K562 (cell line): ENCODE data around the gene PPP1R15B. TPM values are rescaled to one million over a fixed set of nuclear protein-coding genes. Genes with fewer than 3 reads are reported as not detected.

ENCODE experiments used
- CEBPB ChIP-seq: fragments of 450-650 bp; IDR thresholded peaks from 2 replicates; pipeline ENCODE4 v1.6.1; 2016; ENCODE audit warnings: missing genetic modification characterization, missing compliant biosample characterization
- CREM ChIP-seq: IDR thresholded peaks from 2 replicates; pipeline ENCODE4 v1.6.1; 2014; ENCODE audit warnings: antibody characterized with exemption, low read depth
- CTBP1 ChIP-seq: fragments of 450-650 bp; IDR thresholded peaks from 2 replicates; pipeline ENCODE4 v1.6.1; 2016; ENCODE audit warnings: borderline replicate concordance
- EP300 ChIP-seq: IDR thresholded peaks from 2 replicates; pipeline ENCODE4 v1.6.1; 2012; ENCODE audit warnings: low read length, improper control_type of control experiment
- FOXJ3 ChIP-seq: sonication (generic); formaldehyde crosslinking; IDR thresholded peaks from 2 replicates; pipeline ENCODE4 v1.4.0; 2020; ENCODE audit warnings: mild to moderate bottlenecking, missing genetic modification reagents
- GTF2F1 ChIP-seq: IDR thresholded peaks from 2 replicates; pipeline ENCODE4 v1.6.1; 2011; ENCODE audit warnings: low read depth, low read length, improper control_type of control experiment
- HDAC3 ChIP-seq: fragments of 450-650 bp; IDR thresholded peaks from 2 replicates; pipeline ENCODE4 v1.6.1; 2018; ENCODE audit warnings: borderline replicate concordance, mild to moderate bottlenecking, moderate library complexity; ENCODE audit not compliant: partially characterized antibody
- HOXB6 ChIP-seq: fragments of 250-450 bp; sonication (Bioruptor Pico); IDR thresholded peaks from 2 replicates; pipeline ENCODE4 v1.5.1; 2022; ENCODE audit warnings: mild to moderate bottlenecking, borderline replicate concordance
- SOX6 ChIP-seq: fragments of 450-650 bp; IDR thresholded peaks from 2 replicates; pipeline ENCODE4 v1.6.1; 2014; ENCODE audit warnings: mild to moderate bottlenecking
- TBP ChIP-seq: optimal IDR thresholded peaks from 2 replicates; pipeline ENCODE3; 2011; ENCODE audit warnings: low read depth, low read length, improper control_type of control experiment
- YBX1 ChIP-seq: fragments of 450-650 bp; IDR thresholded peaks from 2 replicates; pipeline ENCODE4 v1.7.1; 2016; ENCODE audit warnings: mild to moderate bottlenecking
- ZEB2 ChIP-seq: fragments of 450-650 bp; IDR thresholded peaks from 2 replicates; pipeline ENCODE4 v1.6.1; 2016
- ZNF668 ChIP-seq: fragments of 250-450 bp; sonication (Bioruptor Pico); IDR thresholded peaks from 2 replicates; pipeline ENCODE4 v1.8.0; 2022; ENCODE audit warnings: mild to moderate bottlenecking, inconsistent platforms
- polyA plus RNA-seq, 8 experiments: library from polyadenylated mRNA; depleted of rRNA in 4 of 8; stranded (reverse) in 5 of 8; unstranded in 3 of 8; fragments of >200 nt; fragmentation: Nextera tagmentation in 2 of 8; fragmentation: Illumina TruSeq in 1 of 8; extraction: Ambion mirVana in 2 of 8; extraction: Trizol in 1 of 8; gene quantifications; 2 replicates each; pipeline versions ENCODE4 v1.2.1 to v1.2.3, GENCODE V29; 2011 to 2014; ENCODE audit warnings: inconsistent platforms in 1 of 8, missing spikeins in 1 of 8
- total RNA-seq, 7 experiments: library from RNA; depleted of rRNA in 6 of 7; stranded (reverse); fragments of >200 nt in 6 of 7; fragmentation: Illumina TruSeq in 2 of 7; extraction: Trizol in 2 of 7; gene quantifications; 2 replicates each; pipeline versions ENCODE4 v1.2.1 to v1.2.3, GENCODE V29; 2011 to 2021; ENCODE audit warnings: low replicate concordance in 1 of 7
- TF ChIP-seq, protein P1 (sequence below): fragments of 250-450 bp; sonication (Bioruptor Pico); IDR thresholded peaks from 2 replicates; pipeline ENCODE4 v1.8.0; 2021; ENCODE audit warnings: moderate library complexity, mild to moderate bottlenecking, inconsistent platforms
- TF ChIP-seq, protein P2 (sequence below): fragments of 250-450 bp; sonication (Bioruptor Pico); IDR thresholded peaks from 2 replicates; pipeline ENCODE4 v1.5.1; 2021; ENCODE audit warnings: mild to moderate bottlenecking
- TF ChIP-seq, protein P3 (sequence below): fragments of 450-650 bp; IDR thresholded peaks from 2 replicates; pipeline ENCODE4 v1.6.1; 2014; ENCODE audit warnings: low read depth, mild to moderate bottlenecking, moderate library complexity, borderline replicate concordance
- TF ChIP-seq, protein P4 (sequence below): fragments of 450-650 bp; formaldehyde crosslinking; IDR thresholded peaks from 2 replicates; pipeline ENCODE4 v1.4.0; 2022; ENCODE audit warnings: missing genetic modification characterization
- TF ChIP-seq, protein P5 (sequence below): fragments of 450-650 bp; IDR thresholded peaks from 2 replicates; pipeline ENCODE4 v1.6.1; 2016; ENCODE audit warnings: missing biosample characterization, missing genetic modification characterization
- TF ChIP-seq, protein P6 (sequence below): IDR thresholded peaks from 2 replicates; pipeline ENCODE4 v1.6.1; 2011; ENCODE audit warnings: borderline replicate concordance, low read depth, mild to moderate bottlenecking, moderate library complexity, low read length; ENCODE audit not compliant: insufficient read depth, poor library complexity, severe bottlenecking

Gene PPP1R15B
- total and polyA plus RNA-seq, 9 of the 15 experiments (the other 6 are each of a cell fraction or from before 2014, with no cell fraction given), result 17.0 to 48.1 (median 30.8) TPM

DNA sequence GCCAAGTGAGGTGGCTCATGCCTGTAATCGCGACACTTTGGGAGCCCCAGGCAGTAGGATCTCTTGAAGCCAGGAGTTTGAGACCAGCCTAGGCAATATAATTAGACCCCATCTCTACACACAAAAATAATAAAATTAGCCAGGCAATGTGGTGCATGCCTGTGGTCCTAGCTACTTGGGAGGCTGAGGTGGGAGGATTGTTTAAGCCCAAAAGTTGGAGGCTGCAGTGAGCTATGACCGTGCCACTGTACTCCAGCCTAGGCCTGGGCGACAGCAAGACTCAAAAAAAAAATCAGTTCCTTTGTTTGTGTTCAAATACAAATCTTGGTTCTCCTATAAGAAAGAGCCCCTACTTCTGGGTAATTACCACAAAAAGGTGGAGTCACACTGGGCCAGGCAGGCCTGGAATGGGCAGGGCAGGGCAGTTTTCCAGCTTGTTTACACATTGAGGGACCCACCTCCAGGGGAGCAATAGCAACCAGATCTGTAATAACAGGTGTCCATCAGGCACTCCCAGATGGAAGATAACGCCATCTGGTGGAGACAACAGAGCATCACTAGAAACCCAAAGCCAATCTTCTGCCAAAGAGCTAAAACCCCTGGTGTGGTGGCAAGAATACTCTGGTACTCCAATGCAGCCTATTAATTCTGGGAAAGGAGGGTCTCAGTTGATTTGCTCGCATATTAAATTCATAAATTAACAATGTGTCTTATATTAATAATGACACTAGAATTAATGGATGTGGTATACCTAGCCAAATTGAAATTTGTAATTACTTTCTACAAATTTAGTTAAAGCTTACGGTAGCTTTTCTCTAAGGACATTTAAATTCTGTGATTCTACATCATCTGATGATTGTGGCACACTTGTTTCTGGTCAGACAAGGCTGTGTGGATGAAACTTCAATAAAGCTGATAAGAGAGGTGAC is 13.2 kb downstream of the PPP1R15B start (continued):
- TF ChIP-seq, protein P1, sequence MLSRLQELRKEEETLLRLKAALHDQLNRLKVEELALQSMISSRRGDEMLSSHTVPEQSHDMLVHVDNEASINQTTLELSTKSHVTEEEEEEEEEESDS (CRISPR knock-in tag), result no peak
- TF ChIP-seq YBX1 (no peak), EP300 (no peak), CTBP1 (peak; percentile 84), GTF2F1 (no peak), TBP (no peak), HOXB6 (CRISPR knock-in tag) (no peak), FOXJ3 (peak; percentile 72; the same call in 1 of the 2 replicates), HDAC3 (no peak), SOX6 (no peak), ZNF668 (CRISPR knock-in tag) (no peak), ZEB2 (peak; percentile 81), CEBPB (no peak), CREM (0 out of 2 replicates have a peak, but pooled peaks have one; percentile 27)
- TF ChIP-seq, protein P2, sequence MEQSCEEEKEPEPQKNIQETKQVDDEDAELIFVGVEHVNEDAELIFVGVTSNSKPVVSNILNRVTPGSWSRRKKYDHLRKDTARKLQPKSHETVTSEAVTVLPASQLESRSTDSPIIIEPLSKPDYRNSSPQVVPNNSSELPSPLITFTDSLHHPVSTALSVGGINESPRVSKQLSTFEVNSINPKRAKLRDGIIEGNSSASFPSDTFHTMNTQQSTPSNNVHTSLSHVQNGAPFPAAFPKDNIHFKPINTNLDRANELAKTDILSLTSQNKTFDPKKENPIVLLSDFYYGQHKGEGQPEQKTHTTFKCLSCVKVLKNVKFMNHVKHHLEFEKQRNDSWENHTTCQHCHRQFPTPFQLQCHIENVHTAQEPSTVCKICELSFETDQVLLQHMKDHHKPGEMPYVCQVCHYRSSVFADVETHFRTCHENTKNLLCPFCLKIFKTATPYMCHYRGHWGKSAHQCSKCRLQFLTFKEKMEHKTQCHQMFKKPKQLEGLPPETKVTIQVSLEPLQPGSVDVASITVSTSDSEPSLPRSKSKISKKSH (CRISPR knock-in tag), result no peak
- TF ChIP-seq, protein P3, sequence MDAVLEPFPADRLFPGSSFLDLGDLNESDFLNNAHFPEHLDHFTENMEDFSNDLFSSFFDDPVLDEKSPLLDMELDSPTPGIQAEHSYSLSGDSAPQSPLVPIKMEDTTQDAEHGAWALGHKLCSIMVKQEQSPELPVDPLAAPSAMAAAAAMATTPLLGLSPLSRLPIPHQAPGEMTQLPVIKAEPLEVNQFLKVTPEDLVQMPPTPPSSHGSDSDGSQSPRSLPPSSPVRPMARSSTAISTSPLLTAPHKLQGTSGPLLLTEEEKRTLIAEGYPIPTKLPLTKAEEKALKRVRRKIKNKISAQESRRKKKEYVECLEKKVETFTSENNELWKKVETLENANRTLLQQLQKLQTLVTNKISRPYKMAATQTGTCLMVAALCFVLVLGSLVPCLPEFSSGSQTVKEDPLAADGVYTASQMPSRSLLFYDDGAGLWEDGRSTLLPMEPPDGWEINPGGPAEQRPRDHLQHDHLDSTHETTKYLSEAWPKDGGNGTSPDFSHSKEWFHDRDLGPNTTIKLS, result no peak
- TF ChIP-seq, protein P4, sequence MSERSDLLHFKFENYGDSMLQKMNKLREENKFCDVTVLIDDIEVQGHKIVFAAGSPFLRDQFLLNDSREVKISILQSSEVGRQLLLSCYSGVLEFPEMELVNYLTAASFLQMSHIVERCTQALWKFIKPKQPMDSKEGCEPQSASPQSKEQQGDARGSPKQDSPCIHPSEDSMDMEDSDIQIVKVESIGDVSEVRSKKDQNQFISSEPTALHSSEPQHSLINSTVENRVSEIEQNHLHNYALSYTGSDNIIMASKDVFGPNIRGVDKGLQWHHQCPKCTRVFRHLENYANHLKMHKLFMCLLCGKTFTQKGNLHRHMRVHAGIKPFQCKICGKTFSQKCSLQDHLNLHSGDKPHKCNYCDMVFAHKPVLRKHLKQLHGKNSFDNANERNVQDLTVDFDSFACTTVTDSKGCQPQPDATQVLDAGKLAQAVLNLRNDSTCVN, result no peak
- TF ChIP-seq, protein P5, sequence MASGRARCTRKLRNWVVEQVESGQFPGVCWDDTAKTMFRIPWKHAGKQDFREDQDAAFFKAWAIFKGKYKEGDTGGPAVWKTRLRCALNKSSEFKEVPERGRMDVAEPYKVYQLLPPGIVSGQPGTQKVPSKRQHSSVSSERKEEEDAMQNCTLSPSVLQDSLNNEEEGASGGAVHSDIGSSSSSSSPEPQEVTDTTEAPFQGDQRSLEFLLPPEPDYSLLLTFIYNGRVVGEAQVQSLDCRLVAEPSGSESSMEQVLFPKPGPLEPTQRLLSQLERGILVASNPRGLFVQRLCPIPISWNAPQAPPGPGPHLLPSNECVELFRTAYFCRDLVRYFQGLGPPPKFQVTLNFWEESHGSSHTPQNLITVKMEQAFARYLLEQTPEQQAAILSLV (tag), result no peak
- TF ChIP-seq, protein P6, sequence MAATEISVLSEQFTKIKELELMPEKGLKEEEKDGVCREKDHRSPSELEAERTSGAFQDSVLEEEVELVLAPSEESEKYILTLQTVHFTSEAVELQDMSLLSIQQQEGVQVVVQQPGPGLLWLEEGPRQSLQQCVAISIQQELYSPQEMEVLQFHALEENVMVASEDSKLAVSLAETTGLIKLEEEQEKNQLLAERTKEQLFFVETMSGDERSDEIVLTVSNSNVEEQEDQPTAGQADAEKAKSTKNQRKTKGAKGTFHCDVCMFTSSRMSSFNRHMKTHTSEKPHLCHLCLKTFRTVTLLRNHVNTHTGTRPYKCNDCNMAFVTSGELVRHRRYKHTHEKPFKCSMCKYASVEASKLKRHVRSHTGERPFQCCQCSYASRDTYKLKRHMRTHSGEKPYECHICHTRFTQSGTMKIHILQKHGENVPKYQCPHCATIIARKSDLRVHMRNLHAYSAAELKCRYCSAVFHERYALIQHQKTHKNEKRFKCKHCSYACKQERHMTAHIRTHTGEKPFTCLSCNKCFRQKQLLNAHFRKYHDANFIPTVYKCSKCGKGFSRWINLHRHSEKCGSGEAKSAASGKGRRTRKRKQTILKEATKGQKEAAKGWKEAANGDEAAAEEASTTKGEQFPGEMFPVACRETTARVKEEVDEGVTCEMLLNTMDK, result peak; percentile 57
